HL-60/S4 treated with phorbol 12-myristate 13-acetate at 8.2 ng/mL for 4 days and 3 days (cell line): ENCODE measurements around the gene DNAAF9.
"Not testable (repeated sequence)": the region's sequence is repeated elsewhere in the genome, so short reads cannot be mapped to it uniquely, and the experiment has no call there.

Source experiments
- in situ Hi-C: fragments of 300-500 bp; cut with MboI; formaldehyde crosslinking; loops from 2 replicates; pipeline ENCODE4 v1.15.0; 2022; ENCODE audit warnings: low sequenced_read_pairs

Gene DNAAF9

DNA sequence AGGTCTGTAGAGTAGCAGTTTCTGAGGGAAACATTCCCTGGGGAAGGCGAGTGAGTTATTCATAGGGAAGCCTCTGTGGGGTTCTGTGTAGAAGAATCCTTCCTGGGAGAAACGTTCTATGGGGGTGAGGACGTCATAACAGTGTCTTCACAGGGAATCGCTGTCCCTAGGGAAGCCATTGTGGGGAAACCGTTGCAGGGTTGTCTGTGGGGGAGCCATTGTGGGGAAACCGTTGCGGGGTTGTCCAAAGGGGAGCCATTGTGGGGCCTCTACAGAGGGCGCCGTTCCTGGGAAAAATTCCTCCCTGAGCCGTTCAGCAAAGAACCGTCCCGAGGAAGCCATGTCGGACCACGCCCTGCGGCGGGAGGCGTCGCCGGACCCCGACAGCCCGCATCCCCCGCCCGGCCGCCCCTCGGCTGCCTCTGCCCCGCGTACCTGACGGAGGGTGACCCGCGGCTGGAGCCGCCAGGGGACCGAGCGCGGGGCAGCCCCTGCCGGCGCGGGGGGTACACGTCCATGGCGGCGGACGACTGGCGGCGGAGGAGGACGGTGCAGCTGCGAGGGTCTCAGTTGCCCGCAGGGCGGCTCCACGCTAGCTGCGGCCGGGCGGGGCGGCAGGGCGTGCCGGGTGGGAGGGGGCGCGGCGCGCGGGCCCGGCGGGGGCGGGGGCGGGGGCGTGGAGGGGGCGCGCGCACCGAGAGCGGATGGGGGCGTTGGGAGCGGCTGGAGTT lies at the start of gene DNAAF9:
Gene DNAAF9 (minus strand): TSS at position 630 of the 731 bp plus-strand sequence. CDS start 112 bp downstream, at position 518.
- in situ Hi-C loops = no loop called here

GRCh38 chr20:3456648-3457047 lies 49.2 kb upstream of the DNAAF9 start:
- in situ Hi-C loops = no loop called here

DNA sequence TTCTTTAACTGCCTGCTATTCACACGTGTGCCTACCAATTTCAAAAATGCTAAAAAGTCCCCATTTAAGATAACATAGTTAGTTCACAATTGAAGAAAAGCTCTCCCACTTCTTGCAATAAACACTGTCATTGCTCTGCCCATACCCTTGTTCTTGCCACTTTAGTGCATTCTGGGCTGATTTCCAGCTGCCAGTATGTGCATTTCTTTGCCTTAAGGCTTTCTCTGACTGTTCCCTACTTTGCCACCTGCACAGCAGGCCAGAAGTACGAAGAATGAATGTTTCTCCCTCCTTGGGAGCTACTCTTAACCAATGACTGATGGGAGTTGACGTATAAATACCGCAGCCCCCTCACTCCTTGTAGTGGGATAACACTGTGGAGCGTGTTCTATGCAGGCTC lies 47.4 kb upstream of the DNAAF9 start:
- in situ Hi-C loops = no loop called here

- in situ Hi-C loops = no loop called here
Observed at GRCh38 chr20:3452690-3453089, 45.2 kb upstream of the DNAAF9 start.

- in situ Hi-C loops = no loop called here
Observed at GRCh38 chr20:3452136-3452535, 44.7 kb upstream of the DNAAF9 start.

GRCh38 chr20:3449319-3449718 lies 41.9 kb upstream of the DNAAF9 start:
- in situ Hi-C loops = no loop called here

GRCh38 chr20:3447321-3447720 lies 39.9 kb upstream of the DNAAF9 start:
- in situ Hi-C loops = no loop called here

DNA sequence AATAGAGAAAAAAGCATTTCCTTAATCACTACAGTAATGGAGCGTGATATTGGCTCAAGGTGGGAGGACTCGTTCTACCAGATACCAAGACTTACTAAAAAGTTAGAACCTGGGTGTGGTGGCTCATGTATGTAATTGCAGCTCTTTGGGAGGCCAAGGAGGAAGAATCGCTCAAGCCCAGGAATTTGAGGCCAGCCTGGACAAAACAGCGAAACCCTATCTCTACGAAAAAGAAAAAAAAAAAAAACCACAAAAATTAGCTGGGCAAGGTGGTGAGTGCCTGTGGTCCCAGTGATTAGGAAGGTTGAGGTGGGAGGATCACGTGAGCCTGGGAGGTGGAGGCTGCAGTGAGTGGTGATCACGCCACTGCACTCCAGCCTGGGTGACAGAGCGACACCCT lies 39.3 kb upstream of the DNAAF9 start:
- in situ Hi-C loops = no loop called here

DNA sequence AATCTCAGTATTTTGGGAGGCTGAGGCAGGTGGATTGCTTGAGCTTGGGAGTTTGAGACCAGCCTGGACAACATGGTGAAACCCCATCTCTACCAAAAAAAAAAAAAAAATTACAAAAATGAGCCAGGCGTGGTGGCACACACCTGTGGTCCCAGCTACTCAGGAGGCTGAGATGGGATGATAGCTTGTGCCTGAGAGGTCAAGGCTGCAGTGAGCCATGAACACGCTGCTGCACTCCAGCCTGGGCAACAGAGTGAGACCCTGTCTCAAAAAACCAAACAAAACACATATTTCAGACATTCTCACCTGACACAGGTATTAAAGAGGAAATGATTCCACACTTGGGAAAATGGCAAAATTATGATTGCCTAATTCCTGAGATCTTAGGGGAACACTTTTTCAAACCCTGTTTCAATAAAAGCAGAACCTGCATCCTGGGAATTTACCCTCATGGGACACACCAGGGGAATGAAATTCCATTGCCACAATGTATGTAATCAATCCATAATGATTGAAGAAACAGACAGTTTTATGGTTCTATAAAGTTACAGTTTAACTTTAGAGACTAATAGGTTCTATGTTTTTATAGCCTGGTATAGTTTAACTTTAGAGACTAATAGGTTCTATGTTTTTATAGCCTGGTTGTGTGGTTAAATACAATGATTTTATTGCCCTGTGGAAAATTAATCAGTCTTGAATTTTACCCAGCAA lies 29.6 kb upstream of the DNAAF9 start:
- in situ Hi-C loops = no loop called here

DNA sequence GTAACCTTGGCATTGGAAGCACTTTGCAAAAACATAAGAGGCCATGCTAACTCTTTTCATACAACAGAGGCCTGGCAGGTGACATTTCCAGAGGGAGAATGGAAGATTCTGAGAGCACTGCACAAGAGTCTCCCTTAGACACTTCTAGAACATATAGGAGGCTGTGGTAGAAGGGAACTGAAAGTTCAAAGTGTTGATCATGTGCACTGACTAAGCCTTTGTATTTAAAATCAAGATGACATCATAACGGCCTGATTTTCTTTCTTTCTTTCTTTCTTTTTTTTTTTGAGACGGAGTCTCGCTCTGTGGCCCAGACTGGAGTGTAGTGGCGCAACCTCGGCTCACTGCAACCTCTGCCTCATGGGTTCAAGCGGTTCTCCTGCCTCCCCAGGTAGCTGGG lies 26.8 kb upstream of the DNAAF9 start:
- in situ Hi-C loops = no loop called here

GRCh38 chr20:3433744-3434143 lies 26.3 kb upstream of the DNAAF9 start:
- in situ Hi-C loops = no loop called here

- in situ Hi-C loops = no loop called here
Observed at GRCh38 chr20:3432844-3433243, 25.4 kb upstream of the DNAAF9 start.

- in situ Hi-C loops = no loop called here
Observed at GRCh38 chr20:3431109-3431508, 23.6 kb upstream of the DNAAF9 start.

DNA sequence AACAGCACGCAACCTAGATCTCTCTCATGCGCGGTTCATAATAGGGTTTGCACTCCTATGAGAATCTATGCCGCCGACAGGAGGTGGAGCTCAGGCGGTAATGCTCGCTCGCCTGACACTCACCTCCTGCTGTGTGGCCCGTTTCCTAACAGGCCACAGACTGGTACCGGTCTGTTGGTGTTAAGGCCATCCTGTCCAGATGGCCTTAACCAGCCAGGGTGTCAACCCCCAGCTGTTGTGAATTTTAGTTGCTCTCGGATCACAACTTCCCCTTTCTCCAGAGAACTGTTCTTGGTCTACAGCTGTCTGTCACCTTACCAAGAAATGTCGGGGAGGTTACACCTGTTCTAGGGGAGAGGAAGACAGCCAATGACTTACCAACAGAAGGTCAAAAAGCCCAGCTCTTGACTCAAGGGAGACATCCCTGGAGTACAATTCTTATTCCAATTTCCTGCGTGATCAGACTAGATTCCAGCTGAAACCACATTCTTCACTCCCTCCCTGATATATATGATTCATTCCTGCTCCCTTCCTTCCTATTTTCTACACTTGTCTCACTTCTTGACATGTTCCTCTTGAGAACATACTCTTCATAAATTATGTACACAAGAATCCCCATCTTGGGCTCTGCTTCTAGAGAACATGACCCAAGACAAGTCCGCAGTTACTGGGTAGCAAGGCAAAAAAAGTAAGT lies 23.1 kb upstream of the DNAAF9 start:
- in situ Hi-C loops = no loop called here

- in situ Hi-C loops = not testable (repeated sequence)
Observed at GRCh38 chr20:3426766-3427165, 19.3 kb upstream of the DNAAF9 start.

DNA sequence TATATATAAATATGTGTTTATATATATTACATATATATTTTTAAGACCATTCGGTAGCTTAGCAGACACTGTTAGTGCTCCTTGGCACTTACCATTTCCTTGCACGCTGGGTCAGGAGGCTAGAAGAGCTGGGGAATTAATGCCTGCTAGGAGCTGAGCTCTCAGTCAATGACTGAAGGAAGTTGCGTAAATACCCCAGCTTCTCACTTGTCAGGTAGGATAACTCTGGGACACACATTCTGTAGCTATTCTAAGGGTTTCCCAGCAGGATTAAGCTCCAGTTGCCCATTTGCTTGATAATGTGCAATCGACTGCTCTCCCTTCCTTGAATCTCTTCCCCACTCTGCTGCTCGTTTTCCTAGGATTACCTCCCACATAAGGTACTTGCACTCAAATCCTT lies 15.7 kb upstream of the DNAAF9 start:
- in situ Hi-C loops = no loop called here

DNA sequence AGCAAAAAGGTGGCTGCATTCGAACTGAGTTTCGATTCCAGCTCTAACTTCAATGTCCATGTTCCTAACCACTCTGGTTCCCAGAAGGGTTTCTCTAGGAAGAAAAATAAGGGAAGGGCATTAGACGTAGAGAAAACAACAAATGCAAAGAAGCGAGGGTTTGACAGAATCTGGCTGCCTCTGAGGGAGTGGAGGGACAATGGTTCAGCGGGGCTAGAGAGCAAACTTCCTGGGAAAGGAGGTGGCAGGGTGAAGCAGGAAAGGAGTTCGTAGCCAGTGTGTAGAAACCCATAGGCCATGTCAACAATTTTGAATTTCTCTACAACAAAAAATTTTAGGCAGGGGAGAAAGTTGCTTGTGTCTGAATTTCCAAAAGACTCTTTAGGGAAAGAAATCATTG lies 14.5 kb upstream of the DNAAF9 start:
- in situ Hi-C loops = no loop called here

- in situ Hi-C loops = no loop called here
Observed at GRCh38 chr20:3420211-3420707, 12.8 kb upstream of the DNAAF9 start.

DNA sequence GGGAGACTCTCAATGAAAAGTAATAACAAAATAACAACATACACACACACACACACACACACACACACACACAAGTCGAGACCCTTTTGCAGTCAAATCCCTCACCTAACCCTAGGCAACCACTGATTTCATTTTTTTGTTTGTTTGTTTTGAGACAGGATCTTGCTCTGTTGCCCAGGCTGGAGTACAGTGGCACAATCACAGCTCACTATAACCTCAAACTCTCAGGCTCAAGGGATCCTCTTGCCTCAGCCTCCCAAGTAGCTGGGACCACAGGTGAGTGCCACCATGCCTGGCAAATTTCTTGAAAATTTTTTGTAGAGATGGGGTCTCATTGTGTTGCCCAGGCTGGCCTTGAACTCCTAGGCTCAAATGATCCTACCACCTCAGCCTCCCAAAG lies 10.7 kb upstream of the DNAAF9 start:
- in situ Hi-C loops = not testable (repeated sequence)

- in situ Hi-C loops = no loop called here
Observed at GRCh38 chr20:3414122-3414521, 6.7 kb upstream of the DNAAF9 start.

DNA sequence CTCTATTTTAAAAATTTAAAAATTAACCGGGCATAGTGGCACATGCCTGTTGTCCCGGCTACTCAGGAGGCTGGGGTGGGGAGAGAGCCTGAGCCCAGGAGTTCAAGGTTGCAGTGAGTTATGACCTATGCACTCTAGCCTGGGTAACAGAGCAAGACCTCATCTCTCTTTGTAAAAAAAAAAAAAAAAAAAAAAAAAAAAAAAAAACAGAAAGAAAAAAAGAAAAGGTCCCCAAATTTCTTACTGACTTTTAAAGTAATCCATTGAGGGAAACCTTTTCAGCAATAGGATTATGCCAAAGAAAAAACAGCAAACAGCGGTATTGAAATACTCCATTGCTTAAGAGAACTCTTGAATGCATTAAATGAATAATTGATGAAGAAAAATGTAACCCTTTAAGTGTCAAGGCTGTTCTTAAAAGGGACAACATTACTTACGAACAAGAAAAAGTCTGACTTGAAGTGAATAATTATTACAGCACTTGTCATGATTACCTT lies 6.0 kb upstream of the DNAAF9 start:
- in situ Hi-C loops = no loop called here
